ENCODE measurements around the gene RPUSD1.
"Not testable (repeated sequence)": the region's sequence is repeated elsewhere in the genome, so short reads cannot be mapped to it uniquely, and the experiment has no call there.

Gene RPUSD1

GRCh38 chr16:783404-784161, 4.6 kb downstream of the RPUSD1 start:
- DNase-seq (ENCODE audit: low spot score): no peak

GRCh38 chr16:782766-783403, 5.3 kb downstream of the RPUSD1 start:
- DNase-seq (ENCODE audit: low spot score): no peak

- DNase-seq (ENCODE audit: low spot score): no peak
Measured at GRCh38 chr16:782258-782657, 5.9 kb downstream of the RPUSD1 start.

GRCh38 chr16:781346-782010, 6.7 kb downstream of the RPUSD1 start:
- DNase-seq (ENCODE audit: low spot score): no peak

GRCh38 chr16:780296-780695, 7.9 kb downstream of the RPUSD1 start:
- no peak for DNase-seq (ENCODE audit: low spot score)

- no peak for DNase-seq (ENCODE audit: low spot score)
Measured at GRCh38 chr16:779561-779960, 8.6 kb downstream of the RPUSD1 start.

- DNase-seq (ENCODE audit: low spot score): no peak
Measured at GRCh38 chr16:778909-779527, 9.2 kb downstream of the RPUSD1 start.

GRCh38 chr16:778447-778846, 9.7 kb downstream of the RPUSD1 start:
- no peak for DNase-seq (ENCODE audit: low spot score)

- no peak for DNase-seq (ENCODE audit: low spot score)
Measured at GRCh38 chr16:777826-778225, 10.4 kb downstream of the RPUSD1 start.

- no peak for DNase-seq (ENCODE audit: low spot score)
Measured at GRCh38 chr16:776824-777223, 11.4 kb downstream of the RPUSD1 start.

GRCh38 chr16:776298-776697, 11.9 kb downstream of the RPUSD1 start:
- DNase-seq (ENCODE audit: low spot score): not testable (repeated sequence)

- DNase-seq (ENCODE audit: low spot score): no peak
Measured at GRCh38 chr16:775236-775796, 12.9 kb downstream of the RPUSD1 start.

GRCh38 chr16:774086-775001, 13.8 kb downstream of the RPUSD1 start:
- no peak for DNase-seq (ENCODE audit: low spot score)

- no peak for DNase-seq (ENCODE audit: low spot score)
Measured at GRCh38 chr16:772959-773358, 15.2 kb downstream of the RPUSD1 start.

GRCh38 chr16:770411-770810, 17.8 kb downstream of the RPUSD1 start:
- no peak for DNase-seq (ENCODE audit: low spot score)

- DNase-seq (ENCODE audit: low spot score): no peak
Measured at GRCh38 chr16:769934-770333, 18.2 kb downstream of the RPUSD1 start.

- DNase-seq (ENCODE audit: low spot score): no peak
Measured at GRCh38 chr16:769184-769784, 18.9 kb downstream of the RPUSD1 start.

- DNase-seq (ENCODE audit: low spot score): no peak
Measured at GRCh38 chr16:768428-768827, 19.8 kb downstream of the RPUSD1 start.

- DNase-seq (ENCODE audit: low spot score): no peak
Measured at GRCh38 chr16:767743-768235, 20.4 kb downstream of the RPUSD1 start.

GRCh38 chr16:766820-767640, 21.2 kb downstream of the RPUSD1 start:
- DNase-seq (ENCODE audit: low spot score): no peak
